ENCODE data around the gene RAD18. TPM values are rescaled to one million over a fixed set of nuclear protein-coding genes. Genes with fewer than 3 reads are reported as not detected.

Gene RAD18
- total and polyA plus RNA-seq, 2 experiments from 2014 or later: 6.0 to 6.5 TPM

- no peak for TF ChIP-seq EZH2phosphoT487 (IDR thresholded peaks at IDR 0.05; ENCODE audit: low read depth, severe bottlenecking, unreplicated experiment)
- TF ChIP-seq EZH2 (IDR thresholded peaks at IDR 0.05; ENCODE audit: borderline replicate concordance): no peak
- TF ChIP-seq CTCF (IDR thresholded peaks at IDR 0.05; ENCODE audit: poor library complexity): no peak
Measured at GRCh38 chr3:8983591-8983990, 20.3 kb upstream of the RAD18 start.

GRCh38 chr3:8983026-8983425 lies 19.8 kb upstream of the RAD18 start:
- no peak overlapping the region for H3K4me3 ChIP-seq
- no peaks in the 10 kb centered on the region for H3K27me3 ChIP-seq
- no peaks in the 10 kb centered on the region for H4K20me1 ChIP-seq (ENCODE audit: insufficient read depth, poor library complexity, severe bottlenecking)
- H2AFZ ChIP-seq: no peak overlapping the region
- no peaks in the 10 kb centered on the region for H3K36me3 ChIP-seq (replicated peaks; ENCODE audit: insufficient read depth, low read depth)
- peaks cover 12% of the 10 kb centered on the region for H3K4me1 ChIP-seq (ENCODE audit: insufficient read depth)
- H3K9me2 ChIP-seq (replicated peaks; ENCODE audit: insufficient read depth): no peaks in the 10 kb centered on the region
- WGBS (ENCODE audit: low lambda C conversion rate, missing lambda C conversion rate): 87% methylated on average over 1 of the region's 1 CpG
- H3K9me3 ChIP-seq (ENCODE audit: low read depth): no peaks in the 10 kb centered on the region
- H3K4me2 ChIP-seq: no peak overlapping the region
- H3K79me2 ChIP-seq: no peaks in the 10 kb centered on the region
- TF ChIP-seq EZH2phosphoT487 (IDR thresholded peaks at IDR 0.05; ENCODE audit: low read depth, severe bottlenecking, unreplicated experiment) (no peak), CTCF (IDR thresholded peaks at IDR 0.05; ENCODE audit: poor library complexity) (no peak), EZH2 (IDR thresholded peaks at IDR 0.05; ENCODE audit: borderline replicate concordance) (no peak)
- no peak for DNase-seq (ENCODE audit: low spot score)
- H3K27ac ChIP-seq: peak overlapping the region; percentile 52

More at GRCh38 chr3:8983591-8983990, 20.3 kb upstream of the RAD18 start:
- Histone ChIP-seq H3K79me2 (no peaks in the 10 kb centered on the region), H3K27me3 (no peaks in the 10 kb centered on the region), H3K36me3 (replicated peaks; ENCODE audit: insufficient read depth, low read depth) (no peaks in the 10 kb centered on the region), H3K9me3 (ENCODE audit: low read depth) (no peaks in the 10 kb centered on the region), H3K27ac (no peak overlapping the region), H3K4me2 (no peak overlapping the region), H3K9me2 (replicated peaks; ENCODE audit: insufficient read depth) (no peaks in the 10 kb centered on the region), H4K20me1 (ENCODE audit: insufficient read depth, poor library complexity, severe bottlenecking) (no peaks in the 10 kb centered on the region), H3K4me1 (ENCODE audit: insufficient read depth) (peaks cover 14% of the 10 kb centered on the region), H2AFZ (no peak overlapping the region), H3K4me3 (no peak overlapping the region)
- 86% methylated on average over 5 of the region's 5 CpGs for WGBS (ENCODE audit: low lambda C conversion rate, missing lambda C conversion rate)
- DNase-seq (ENCODE audit: low spot score): no peak

GRCh38 chr3:8982509-8982908 lies 19.2 kb upstream of the RAD18 start:
- peak; percentile 35 for DNase-seq (ENCODE audit: low spot score)
- H4K20me1 ChIP-seq (ENCODE audit: insufficient read depth, poor library complexity, severe bottlenecking): no peaks in the 10 kb centered on the region
- H3K9me2 ChIP-seq (replicated peaks; ENCODE audit: insufficient read depth): no peaks in the 10 kb centered on the region
- no peak for TF ChIP-seq EZH2phosphoT487 (IDR thresholded peaks at IDR 0.05; ENCODE audit: low read depth, severe bottlenecking, unreplicated experiment)
- TF ChIP-seq CTCF (IDR thresholded peaks at IDR 0.05; ENCODE audit: poor library complexity): no peak
- no peak for TF ChIP-seq EZH2 (IDR thresholded peaks at IDR 0.05; ENCODE audit: borderline replicate concordance)
- H3K4me1 ChIP-seq (ENCODE audit: insufficient read depth): peaks cover 7% of the 10 kb centered on the region
- no peaks in the 10 kb centered on the region for H3K9me3 ChIP-seq (ENCODE audit: low read depth)
- no peaks in the 10 kb centered on the region for H3K36me3 ChIP-seq (replicated peaks; ENCODE audit: insufficient read depth, low read depth)
- H3K27me3 ChIP-seq: no peaks in the 10 kb centered on the region
- no peak overlapping the region for H3K4me2 ChIP-seq
- H2AFZ ChIP-seq: no peak overlapping the region
- WGBS (ENCODE audit: low lambda C conversion rate, missing lambda C conversion rate): 54% methylated on average over 5 of the region's 5 CpGs
- H3K27ac ChIP-seq: peak overlapping the region; percentile 52
- no peaks in the 10 kb centered on the region for H3K79me2 ChIP-seq
- H3K4me3 ChIP-seq: no peak overlapping the region

- peaks cover 7% of the 10 kb centered on the region for H3K4me1 ChIP-seq (ENCODE audit: insufficient read depth)
Measured at GRCh38 chr3:8981700-8982099, 18.4 kb upstream of the RAD18 start.

More at GRCh38 chr3:8981700-8982099, 18.4 kb upstream of the RAD18 start:
- Histone ChIP-seq H4K20me1 (ENCODE audit: insufficient read depth, poor library complexity, severe bottlenecking) (no peaks in the 10 kb centered on the region), H3K4me2 (no peak overlapping the region), H2AFZ (no peak overlapping the region), H3K27me3 (no peaks in the 10 kb centered on the region), H3K4me3 (no peak overlapping the region), H3K9me3 (ENCODE audit: low read depth) (no peaks in the 10 kb centered on the region), H3K9me2 (replicated peaks; ENCODE audit: insufficient read depth) (no peaks in the 10 kb centered on the region), H3K36me3 (replicated peaks; ENCODE audit: insufficient read depth, low read depth) (no peaks in the 10 kb centered on the region), H3K79me2 (no peaks in the 10 kb centered on the region), H3K27ac (no peak overlapping the region)
- DNase-seq (ENCODE audit: low spot score): no peak
- TF ChIP-seq CTCF (IDR thresholded peaks at IDR 0.05; ENCODE audit: poor library complexity): no peak
- TF ChIP-seq EZH2phosphoT487 (IDR thresholded peaks at IDR 0.05; ENCODE audit: low read depth, severe bottlenecking, unreplicated experiment): no peak
- TF ChIP-seq EZH2 (IDR thresholded peaks at IDR 0.05; ENCODE audit: borderline replicate concordance): no peak
- WGBS (ENCODE audit: low lambda C conversion rate, missing lambda C conversion rate): 90% methylated on average over 9 of the region's 9 CpGs

Measured in hepatocyte (in vitro differentiated cells).